ENCODE measurements around the gene GRIK4. TPM values are rescaled to one million over a fixed set of nuclear protein-coding genes. Genes with fewer than 3 reads are reported as not detected.

Gene GRIK4
- total and polyA plus RNA-seq, 2 of the 4 experiments (the other 2 are of a cell fraction), result 0.18 to 0.38 TPM

GRCh38 chr11:120914021-120914420, 402.5 kb downstream of the GRIK4 start:
- no peak overlapping the region for H2AFZ ChIP-seq (replicated peaks; ENCODE audit: low read length, poor library complexity)

More at GRCh38 chr11:120914021-120914420, 402.5 kb downstream of the GRIK4 start:
- in situ Hi-C loops (cut with MboI; ENCODE audit: low sequenced_read_pairs), result no loop called here
- WGBS, 2 experiments (ENCODE audit: extremely low coverage in 2 of 2, insufficient read length in 1 of 2), result no CpG with 5 or more reads among the region's 5 CpGs
- POLR2A ChIA-PET (ENCODE audit: unreplicated experiment), result no interaction called here
- H2BK20ac ChIP-seq (ENCODE audit: low read depth, low read length), result no peak overlapping the region
- H3K9me1 ChIP-seq (ENCODE audit: insufficient read depth, low read length), result no peaks in the 10 kb centered on the region
- no peaks in the 10 kb centered on the region for H3K36me3 ChIP-seq (ENCODE audit: control insufficient read depth, insufficient read depth, low read length)
- no peak overlapping the region for H3K4me2 ChIP-seq (ENCODE audit: low read depth, low read length)
- H2BK15ac ChIP-seq (ENCODE audit: low read depth, low read length), result no peak overlapping the region
- H3K9me3 ChIP-seq (ENCODE audit: control insufficient read depth, insufficient read depth, low read length), result no peaks in the 10 kb centered on the region
- H2AK9ac ChIP-seq (replicated peaks; ENCODE audit: low read depth, low read length, poor library complexity), result no peak overlapping the region
- dilution Hi-C loops (cut with HindIII; ENCODE audit: low sequenced_read_pairs, unreplicated experiment), result no loop called here
- no peak overlapping the region for H2BK120ac ChIP-seq (ENCODE audit: low read depth, low read length)
- H4K5ac ChIP-seq (ENCODE audit: low read depth, low read length), result no peak overlapping the region
- H2AK5ac ChIP-seq (ENCODE audit: low read depth, low read length), result no peak overlapping the region
- no peak overlapping the region for H3K9ac ChIP-seq (ENCODE audit: low read depth, low read length)
- no TSS peak for BruUV-seq (replicated peaks)
- intact Hi-C loops (cut with micrococcal nuclease), result no loop called here
- no peak overlapping the region for H3K18ac ChIP-seq (ENCODE audit: low read depth, low read length)
- no peak overlapping the region for H4K91ac ChIP-seq (ENCODE audit: insufficient read depth, low read depth, low read length)
- no peak overlapping the region for H2BK5ac ChIP-seq (ENCODE audit: low read depth, low read length, poor library complexity, severe bottlenecking)
- H3K27me3 ChIP-seq (ENCODE audit: control insufficient read depth, insufficient read depth, low read length), result peaks cover 17% of the 10 kb centered on the region
- H3K56ac ChIP-seq (ENCODE audit: extremely low read depth, insufficient read depth, low read length), result no peak overlapping the region
- no peak overlapping the region for H3K4me3 ChIP-seq (ENCODE audit: insufficient read depth, low read depth, low read length)
- CTCF ChIA-PET, result interaction anchor here (0.7 kb wide), 1 partner anchor 1300 kb away, joined by 3 read pairs; no protein-coding TSS in a partner anchor
- H3K14ac ChIP-seq (replicated peaks; ENCODE audit: low read depth, low read length), result no peak overlapping the region
- no peaks in the 10 kb centered on the region for H3K4me1 ChIP-seq (ENCODE audit: control insufficient read depth, insufficient read depth, low read length)
- ATAC-seq (ENCODE audit: low read depth) (no peak), DNase-seq (no peak)
- no peaks in the 10 kb centered on the region for H4K20me1 ChIP-seq (ENCODE audit: insufficient read depth, low read length)
- no peak overlapping the region for H3K23ac ChIP-seq (ENCODE audit: low read depth, low read length)
- H3K27ac ChIP-seq (ENCODE audit: insufficient read depth, low read length), result no peak overlapping the region
- no peaks in the 10 kb centered on the region for H3K79me1 ChIP-seq (ENCODE audit: low read depth in 1 of 2, low read length in 2 of 2)
- no peak overlapping the region for H4K8ac ChIP-seq (ENCODE audit: low read depth in 2 of 2, low read length in 2 of 2)
- TF ChIP-seq RAD21 (IDR thresholded peaks at IDR 0.05; ENCODE audit: low read length), result no peak
- no peak for TF ChIP-seq ELK1 (IDR thresholded peaks at IDR 0.05; ENCODE audit: borderline replicate concordance, low read depth, low read length)
- TF ChIP-seq, protein P1, sequence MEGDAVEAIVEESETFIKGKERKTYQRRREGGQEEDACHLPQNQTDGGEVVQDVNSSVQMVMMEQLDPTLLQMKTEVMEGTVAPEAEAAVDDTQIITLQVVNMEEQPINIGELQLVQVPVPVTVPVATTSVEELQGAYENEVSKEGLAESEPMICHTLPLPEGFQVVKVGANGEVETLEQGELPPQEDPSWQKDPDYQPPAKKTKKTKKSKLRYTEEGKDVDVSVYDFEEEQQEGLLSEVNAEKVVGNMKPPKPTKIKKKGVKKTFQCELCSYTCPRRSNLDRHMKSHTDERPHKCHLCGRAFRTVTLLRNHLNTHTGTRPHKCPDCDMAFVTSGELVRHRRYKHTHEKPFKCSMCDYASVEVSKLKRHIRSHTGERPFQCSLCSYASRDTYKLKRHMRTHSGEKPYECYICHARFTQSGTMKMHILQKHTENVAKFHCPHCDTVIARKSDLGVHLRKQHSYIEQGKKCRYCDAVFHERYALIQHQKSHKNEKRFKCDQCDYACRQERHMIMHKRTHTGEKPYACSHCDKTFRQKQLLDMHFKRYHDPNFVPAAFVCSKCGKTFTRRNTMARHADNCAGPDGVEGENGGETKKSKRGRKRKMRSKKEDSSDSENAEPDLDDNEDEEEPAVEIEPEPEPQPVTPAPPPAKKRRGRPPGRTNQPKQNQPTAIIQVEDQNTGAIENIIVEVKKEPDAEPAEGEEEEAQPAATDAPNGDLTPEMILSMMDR (conservative IDR thresholded peaks at IDR 0.05; ENCODE audit: low read depth, low read length), result no peak
- no peak for TF ChIP-seq POLR2A (IDR thresholded peaks at IDR 0.05; ENCODE audit: low read depth, low read length)
- TF ChIP-seq CEBPB (IDR thresholded peaks at IDR 0.05; ENCODE audit: low read depth, low read length), result no peak
- TF ChIP-seq CHD1 (IDR thresholded peaks at IDR 0.05; ENCODE audit: low read depth, low read length), result no peak
- TF ChIP-seq RCOR1 (IDR thresholded peaks at IDR 0.05; ENCODE audit: insufficient replicate concordance, low read length), result no peak
- no peak for TF ChIP-seq MXI1 (IDR thresholded peaks at IDR 0.05; ENCODE audit: borderline replicate concordance, low read depth, low read length)
- TF ChIP-seq MAZ (IDR thresholded peaks at IDR 0.05; ENCODE audit: borderline replicate concordance, low read depth, low read length), result no peak
- TF ChIP-seq FOS (IDR thresholded peaks at IDR 0.05; ENCODE audit: low read depth, low read length), result no peak
- no peak for TF ChIP-seq MAFK (IDR thresholded peaks at IDR 0.05; ENCODE audit: low read depth, low read length)
- no peak for TF ChIP-seq NFE2L2 (IDR thresholded peaks at IDR 0.05; ENCODE audit: low read depth, low read length)
- no peak for TF ChIP-seq BHLHE40 (IDR thresholded peaks at IDR 0.05; ENCODE audit: low read depth, low read length)
- TF ChIP-seq RFX5 (IDR thresholded peaks at IDR 0.05; ENCODE audit: low read depth, low read length), result no peak
- TF ChIP-seq SMC3 (IDR thresholded peaks at IDR 0.05; ENCODE audit: low read depth, low read length), result no peak
- TF ChIP-seq USF2 (IDR thresholded peaks at IDR 0.05; ENCODE audit: low read depth, low read length), result no peak
- H3K4ac ChIP-seq (ENCODE audit: low read depth, low read length), result no peak overlapping the region
